HPDE6-E6E7 (cell line): Measurements from ENCODE around the gene DHRS4.
"Not testable (repeated sequence)": the region's sequence is repeated elsewhere in the genome, so short reads cannot be mapped to it uniquely, and the experiment has no call there.

Experiments
- DNase-seq: peaks from one replicate; pipeline ENCODE4 v3.0.0; 2011; ENCODE audit warnings: missing footprints; ENCODE audit errors: extremely low spot score

DHRS4 gene

DNA sequence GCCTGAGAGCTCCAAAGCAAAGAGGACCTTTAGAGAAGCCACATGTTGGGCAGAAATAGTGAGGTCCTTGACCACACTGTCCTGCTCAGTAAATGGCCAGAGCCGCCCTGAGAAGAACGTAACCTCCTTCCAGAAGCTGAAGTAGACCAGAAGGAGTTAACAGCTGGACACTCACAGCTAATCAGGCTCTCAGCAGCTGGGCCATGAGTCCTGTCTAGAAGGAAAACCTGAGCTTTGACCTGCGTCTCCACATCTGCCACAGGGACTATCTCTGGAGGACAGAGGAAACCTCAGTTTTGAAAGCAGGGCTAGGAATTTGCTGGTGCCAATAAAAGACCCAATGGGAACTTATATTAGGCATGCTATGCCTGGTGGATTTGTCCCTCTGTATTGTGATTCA lies 12.3 kb upstream of the DHRS4 start:
- no peak for DNase-seq

DNA sequence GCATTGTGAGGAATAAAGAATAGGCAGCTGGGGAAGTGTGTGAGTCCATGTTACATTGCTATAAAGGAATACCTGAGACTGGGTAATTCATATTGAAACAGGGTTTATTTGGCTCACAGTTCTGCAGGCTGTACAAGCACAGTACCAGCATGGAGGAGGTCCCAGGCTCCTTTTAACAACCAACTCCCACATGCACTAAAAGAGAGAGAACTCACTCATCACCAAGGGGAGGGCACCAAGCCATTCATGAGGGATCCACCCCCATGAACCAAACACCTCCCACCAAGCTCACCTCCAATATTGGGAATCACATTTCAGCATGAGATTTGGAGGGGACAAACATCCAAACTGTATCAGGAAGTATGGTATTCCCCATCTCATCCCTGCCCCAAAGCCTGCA lies 11.9 kb upstream of the DHRS4 start:
- no peak for DNase-seq

DNA sequence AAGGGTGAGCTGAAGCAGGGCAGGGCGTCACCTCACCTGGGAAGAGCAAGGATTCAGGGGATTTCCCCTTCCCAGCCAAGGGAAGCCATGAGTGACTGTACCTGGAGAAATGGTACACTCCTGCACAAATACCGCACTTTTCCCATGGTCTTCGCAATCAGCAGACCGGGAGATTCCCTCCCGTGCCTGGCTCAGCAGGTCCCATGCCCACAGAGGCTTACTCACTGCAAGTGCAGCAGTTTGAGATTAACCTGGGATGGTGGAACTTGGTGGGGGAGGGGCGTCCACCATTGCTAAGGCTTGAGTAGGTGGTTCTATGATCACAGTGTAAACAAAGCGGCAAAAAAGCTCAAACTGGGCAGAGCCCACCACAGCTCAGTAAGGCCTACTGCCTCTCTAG lies 11.0 kb upstream of the DHRS4 start:
- no peak for DNase-seq

DNA sequence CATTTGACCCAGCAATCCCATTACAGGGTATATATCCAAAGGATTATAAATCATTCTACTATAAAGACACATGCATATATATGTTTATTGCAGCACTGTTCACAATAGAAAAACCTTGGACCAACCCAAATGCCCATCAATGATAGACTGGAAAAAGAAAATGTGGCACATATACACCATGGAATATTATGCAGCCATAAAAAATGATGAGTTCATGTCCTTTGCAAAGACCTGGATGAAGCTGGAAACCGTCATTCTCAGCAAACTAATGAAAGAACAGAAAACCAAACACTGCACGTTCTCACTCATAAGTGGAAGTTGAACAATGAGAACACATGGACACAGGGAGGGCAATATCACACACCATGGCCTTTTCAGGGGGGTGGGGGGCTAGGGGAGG lies 4.5 kb upstream of the DHRS4 start:
- not testable (repeated sequence) for DNase-seq

DNA sequence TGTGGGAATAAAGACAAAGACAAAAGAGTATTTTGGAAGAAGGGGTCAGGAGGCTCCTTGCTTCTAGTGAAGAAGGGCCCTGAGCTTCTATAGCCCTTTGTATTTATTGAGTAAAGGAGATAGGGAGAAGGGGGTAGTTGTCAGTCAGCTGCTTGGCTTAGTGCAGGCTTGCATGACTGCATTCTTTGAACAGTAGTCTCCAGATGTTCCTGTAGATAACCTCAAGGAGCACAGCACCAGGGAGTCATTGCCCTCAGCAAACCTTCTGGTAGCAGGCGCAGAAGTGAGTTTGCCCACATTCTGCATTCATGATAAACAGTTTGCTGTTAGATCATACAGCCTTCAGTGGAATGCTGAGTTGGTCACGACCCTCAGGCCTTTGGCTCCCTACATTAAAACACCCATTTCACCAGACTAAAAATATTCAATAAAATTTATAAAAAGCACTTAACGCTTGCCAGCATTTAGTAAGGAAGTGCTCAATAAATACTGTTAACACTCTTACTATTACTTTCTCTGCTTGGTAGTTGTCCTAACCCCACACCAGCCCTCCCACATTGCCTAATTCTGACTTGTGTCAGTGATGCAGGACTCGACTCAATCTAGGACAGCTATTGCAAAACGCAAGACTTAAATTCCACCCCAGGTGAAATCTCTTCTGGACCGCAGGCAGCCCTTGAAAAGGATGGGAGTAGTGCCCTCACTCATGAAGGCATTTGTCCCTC lies 3.0 kb upstream of the DHRS4 start:
- DNase-seq = no peak

DNA sequence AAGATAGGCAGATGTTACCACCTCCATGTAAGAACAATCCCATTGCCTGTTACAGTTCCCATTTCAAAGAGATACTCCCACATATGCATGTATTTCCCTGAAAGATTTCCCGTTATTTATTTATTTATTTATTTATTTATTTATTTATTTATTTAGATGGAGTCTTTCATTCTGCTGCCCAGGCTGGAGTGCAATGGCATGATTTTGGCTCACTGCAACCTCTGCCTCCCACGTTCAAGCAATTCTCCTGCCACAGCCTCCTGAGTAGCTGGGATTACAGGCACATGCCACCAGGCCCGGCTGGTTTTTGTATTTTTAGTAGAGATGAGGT lies 2.5 kb upstream of the DHRS4 start:
- DNase-seq = not testable (repeated sequence)

DNA sequence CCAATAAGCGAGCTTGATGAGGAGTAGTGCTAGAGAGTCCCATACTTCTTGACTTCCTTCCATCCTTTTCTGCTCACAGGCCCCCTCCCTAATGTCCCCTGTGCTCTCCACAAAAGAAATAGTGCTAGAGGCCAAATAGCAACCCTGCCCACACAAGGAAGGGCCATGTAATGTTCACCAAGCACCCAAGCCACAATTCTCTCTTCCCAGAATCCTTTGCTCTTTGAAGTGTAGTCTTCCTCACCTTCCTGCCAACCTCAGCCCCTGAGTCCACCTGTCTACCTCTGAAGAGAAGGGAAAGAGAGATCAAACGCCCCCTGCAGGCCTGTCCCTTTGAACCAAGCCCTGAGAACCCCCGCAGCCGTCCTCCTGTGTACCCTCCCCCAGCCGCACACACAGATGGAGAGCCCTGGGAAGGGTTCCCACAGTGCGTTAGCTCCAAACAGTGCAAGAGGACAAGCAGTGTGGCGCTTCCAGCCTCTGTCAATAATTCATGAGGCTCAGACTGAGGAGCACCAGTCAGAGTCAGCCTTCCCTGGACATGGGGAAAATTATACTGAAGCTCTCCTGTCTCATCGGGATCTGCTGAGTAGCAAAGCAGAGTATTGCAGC lies 1.9 kb upstream of the DHRS4 start:
- no peak for DNase-seq

DNA sequence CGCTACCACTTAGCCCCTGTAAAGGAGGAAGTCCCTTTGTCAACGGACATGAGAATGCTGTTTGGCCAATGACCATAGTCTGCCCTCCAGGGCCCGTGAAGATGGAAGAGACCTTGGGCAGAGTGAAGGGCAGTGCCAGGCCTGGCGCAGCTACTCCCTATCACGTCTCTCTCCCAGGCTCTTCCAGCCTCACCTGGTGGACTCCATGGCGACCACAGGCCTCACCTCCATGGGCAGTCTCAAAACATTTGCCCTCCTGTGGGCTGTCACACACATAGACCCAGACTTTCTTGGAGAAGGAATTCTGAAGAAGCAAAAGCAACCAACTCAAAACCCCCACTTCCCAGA lies 480 bp upstream of the DHRS4 start:
- not testable (repeated sequence) for DNase-seq

DNA sequence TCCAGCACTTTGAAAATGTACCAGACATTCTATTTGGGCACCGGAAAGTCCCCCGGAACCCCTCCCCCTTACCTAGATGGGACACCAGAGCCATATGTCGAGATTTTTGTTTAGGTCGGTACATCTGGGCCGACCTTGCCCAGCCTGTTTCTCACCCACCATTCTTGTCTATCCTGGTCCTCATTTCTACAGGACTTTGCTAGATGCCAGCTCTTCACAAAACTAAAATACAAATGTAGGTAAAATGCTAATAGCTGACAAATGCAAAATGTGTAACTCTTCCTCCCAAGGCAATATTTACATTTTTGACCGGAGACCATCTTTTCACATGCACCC lies 677 bp downstream of the DHRS4 start:
- DNase-seq = not testable (repeated sequence)

DNA sequence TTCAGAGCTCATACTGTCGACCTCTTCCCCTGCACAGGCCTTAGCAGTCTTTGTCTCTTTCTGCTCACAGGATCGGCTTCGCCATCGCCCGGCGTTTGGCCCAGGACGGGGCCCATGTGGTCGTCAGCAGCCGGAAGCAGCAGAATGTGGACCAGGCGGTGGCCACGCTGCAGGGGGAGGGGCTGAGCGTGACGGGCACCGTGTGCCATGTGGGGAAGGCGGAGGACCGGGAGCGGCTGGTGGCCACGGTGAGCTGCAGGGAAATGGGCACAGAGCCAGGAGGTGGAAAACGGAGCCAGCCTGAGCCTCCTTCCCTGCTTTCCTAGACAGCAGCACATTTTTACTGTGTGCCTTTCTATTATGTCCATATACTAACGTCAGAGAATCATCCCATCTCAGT lies 1.4 kb downstream of the DHRS4 start:
- not testable (repeated sequence) for DNase-seq

DNA sequence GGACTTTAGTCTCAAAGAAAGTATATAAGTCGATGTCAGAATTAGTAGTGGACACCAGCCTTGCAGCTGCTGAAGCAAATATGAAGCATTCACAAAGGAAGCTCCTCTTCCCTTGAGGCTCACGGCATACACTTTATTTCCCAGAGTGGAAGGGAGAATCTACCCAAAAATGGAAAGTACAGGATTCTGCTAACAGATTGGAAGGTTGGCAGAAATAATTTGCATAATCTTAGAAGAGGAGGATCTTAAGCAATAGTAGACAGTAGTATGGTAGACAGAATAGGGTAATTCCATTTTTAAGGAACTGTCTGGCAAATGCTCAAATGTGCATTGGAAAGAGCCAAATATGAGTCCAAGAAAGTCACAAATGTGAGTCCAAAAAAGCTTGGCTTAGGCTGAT lies 2.2 kb downstream of the DHRS4 start:
- not testable (repeated sequence) for DNase-seq

DNA sequence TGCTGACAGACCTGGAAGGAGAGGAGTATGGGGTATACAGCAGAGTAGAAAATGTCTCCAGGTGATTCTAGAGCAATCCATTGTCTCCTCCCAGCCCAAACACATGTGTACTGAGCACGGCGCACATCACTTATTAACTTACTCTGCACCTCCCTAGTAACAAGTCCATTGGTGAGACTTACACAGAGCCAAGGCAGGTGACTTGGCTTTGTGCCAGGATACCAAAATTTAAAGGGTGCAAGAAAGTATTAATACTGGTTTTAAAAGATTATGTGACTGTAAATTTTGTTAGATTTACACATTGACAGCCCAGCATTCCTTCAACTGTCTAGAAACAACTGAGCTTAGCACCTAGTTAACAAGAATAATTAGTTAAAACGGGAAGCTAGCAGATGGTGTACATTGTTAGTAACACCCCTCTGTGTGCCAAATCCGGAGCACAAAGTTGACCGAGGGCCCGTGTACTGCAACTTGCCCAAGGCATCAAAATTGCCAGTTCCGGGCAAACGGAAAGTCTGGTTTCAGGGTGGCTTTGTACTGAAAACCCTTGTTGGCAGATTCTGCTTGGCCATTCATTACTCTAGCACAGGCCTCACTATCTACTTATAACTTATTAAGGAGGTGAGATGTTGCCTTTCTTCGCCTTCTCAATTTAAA lies 4.5 kb downstream of the DHRS4 start:
- not testable (repeated sequence) for DNase-seq

DNA sequence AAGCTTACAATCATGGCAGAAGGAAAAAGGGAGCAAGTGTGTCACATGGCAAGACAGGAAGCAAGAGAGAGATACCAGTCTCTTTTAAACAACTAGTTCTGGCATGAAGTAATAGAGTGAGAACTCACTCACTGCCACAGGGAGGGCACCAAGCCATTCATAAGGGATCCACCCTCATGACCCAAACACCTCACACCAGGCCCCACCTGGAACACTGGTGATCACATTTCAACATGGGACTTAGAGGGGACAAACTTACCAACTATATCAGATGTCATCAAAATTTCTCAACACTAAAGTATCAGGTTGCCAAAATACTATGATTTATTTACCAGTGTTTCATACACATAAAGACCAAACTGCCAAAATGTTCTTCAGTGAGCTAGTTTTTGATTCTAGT lies 7.3 kb downstream of the DHRS4 start:
- not testable (repeated sequence) for DNase-seq

DNA sequence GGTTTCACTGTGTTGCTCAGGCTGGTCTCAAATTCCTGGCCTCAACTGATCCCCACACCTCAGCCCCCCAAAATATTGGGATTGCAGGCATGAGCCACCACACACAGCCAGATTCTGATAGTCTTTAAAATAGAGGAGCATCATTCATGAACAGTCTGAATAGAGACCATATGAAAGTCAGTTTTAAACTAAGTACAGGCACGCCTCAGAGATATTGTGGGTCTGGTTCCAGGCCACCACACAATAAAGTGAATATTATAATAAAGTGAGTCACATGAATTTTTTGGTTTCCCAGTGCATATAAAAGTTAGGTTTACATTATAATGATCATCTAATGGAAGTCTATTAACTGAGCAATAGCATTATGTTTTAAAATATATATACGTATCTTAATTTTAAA lies 8.1 kb downstream of the DHRS4 start:
- DNase-seq = not testable (repeated sequence)

DNA sequence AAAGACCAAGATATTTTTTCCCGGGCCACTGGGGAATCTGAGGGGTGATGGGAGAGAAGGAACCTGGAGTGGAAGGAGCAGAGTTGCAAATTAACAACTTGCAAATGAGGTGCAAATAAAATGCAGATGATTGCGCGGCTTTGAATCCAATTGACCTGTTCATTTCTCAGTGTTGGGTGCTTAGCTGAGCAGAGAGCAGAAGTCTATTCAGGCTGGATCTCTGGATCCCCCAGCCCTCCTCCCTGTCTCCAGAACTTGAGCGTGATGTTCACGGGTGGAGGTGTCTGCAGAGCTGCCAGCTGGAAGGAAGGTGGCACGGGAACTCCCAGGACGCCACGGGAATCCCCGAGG lies 15.5 kb downstream of the DHRS4 start:
- DNase-seq = not testable (repeated sequence)

DNA sequence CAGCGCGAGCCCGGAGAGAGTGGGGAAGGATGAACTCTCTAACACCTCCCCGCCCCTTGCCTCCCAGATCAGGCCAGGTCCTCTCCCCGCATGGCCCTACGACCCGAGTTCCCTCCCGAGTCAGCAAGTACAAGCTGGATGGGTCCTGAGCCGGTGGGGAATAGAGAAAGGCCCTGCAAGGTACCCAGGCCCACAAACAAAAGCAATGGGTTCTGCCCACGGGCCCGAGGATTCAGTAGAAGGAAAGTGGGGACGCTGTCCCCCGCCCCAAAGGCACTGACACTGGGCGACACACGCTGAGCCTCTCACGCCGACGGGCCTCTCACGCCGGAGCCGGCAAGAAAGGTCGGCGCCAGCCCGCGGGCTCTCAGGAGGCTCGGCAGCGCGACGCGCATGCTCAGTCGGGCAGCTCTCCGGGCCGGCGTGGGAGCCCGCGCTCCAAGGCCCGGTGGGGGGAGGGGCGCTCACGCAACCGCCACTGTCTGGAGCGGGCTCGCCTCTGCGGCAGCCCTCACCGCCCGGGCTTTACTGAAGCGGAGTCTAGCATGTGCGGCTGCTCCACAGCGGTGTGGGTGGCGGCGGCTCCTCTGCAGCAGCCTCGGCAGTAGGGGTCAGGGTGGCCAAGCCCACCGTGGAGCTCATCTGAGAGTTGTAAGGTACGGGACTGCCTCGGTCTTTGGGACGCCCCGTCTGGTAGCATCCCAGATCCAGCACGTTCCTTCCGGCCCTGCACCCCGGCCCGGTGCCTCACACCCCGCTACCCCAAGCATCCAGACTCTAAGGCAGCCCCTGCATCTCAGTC lies 16.1 kb downstream of the DHRS4 start:
- DNase-seq = not testable (repeated sequence)

DNA sequence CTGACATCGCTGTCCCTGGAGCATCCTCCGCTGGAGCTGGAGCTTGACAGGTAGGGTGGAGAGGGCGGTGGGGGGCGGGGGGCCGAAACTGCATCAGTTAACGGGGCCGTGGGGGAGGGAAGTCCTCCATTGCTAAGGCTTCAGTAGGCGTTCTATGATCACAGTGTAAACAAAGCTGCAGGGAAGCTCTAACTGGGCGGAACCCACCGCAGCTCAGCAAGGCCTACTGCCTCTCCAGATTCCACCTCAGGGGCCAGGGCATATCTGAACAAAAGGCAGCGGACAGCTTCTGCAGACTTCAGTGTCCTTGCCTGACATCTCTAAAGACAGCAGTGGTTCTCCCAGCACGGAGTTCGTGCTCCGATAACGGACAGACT lies 16.7 kb downstream of the DHRS4 start:
- not testable (repeated sequence) for DNase-seq

DNA sequence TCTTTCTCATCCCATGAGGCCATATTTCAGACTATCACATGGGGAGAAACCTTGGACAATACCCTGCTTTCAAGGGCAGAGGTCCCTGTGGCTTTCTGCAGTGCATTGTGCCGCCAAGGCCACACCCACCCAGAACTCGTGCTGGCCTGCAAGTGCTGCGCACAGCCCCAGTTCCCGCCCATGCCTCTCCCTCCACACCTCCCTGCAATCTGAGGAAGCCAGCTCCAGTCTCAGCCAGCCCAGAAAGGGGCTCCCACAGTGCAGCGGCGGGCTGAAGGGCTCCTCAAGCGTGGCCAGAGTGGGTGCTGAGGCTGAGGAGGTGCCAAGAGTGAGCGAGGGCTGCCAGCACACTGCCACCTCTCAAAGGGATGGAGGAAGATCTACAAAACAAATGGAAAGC lies 19.6 kb downstream of the DHRS4 start:
- not testable (repeated sequence) for DNase-seq

DNA sequence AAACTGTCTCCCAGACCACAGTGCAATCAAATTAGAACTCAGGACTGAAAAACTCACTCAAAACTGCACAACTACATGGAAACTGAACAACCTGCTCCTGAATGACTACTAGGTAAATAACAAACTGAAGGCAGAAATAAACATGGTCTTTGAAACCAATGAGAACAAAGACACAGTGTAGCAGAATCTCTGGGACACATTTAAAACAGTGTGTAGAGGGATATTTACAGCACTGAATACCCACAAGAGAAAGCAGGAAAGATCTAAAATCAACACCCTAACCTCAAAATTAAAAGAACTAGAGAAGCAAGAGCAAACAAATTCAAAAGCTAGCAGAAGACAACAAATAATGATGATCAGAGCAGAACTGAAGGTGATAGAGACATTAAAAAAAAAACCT lies 20.5 kb downstream of the DHRS4 start:
- not testable (repeated sequence) for DNase-seq

DNA sequence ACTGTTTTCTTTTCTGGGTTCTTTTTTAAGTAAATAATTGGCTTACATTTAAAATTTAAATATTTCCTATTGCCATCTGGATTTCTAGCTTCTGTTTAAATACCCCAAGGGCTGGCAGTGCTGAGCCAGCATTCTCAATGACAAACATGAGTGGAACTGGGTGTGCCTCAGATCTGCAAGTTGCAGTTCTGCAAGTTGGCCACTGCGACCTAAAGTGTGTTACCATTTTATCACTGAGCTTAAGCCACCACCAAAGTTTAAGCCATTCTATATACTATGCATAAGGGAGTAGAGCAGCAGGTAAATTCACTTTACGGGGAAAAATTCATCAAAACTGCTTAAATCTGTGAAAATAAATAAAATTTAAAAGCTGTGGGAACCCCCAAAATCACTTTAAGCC lies 23.6 kb downstream of the DHRS4 start:
- DNase-seq = not testable (repeated sequence)

DNA sequence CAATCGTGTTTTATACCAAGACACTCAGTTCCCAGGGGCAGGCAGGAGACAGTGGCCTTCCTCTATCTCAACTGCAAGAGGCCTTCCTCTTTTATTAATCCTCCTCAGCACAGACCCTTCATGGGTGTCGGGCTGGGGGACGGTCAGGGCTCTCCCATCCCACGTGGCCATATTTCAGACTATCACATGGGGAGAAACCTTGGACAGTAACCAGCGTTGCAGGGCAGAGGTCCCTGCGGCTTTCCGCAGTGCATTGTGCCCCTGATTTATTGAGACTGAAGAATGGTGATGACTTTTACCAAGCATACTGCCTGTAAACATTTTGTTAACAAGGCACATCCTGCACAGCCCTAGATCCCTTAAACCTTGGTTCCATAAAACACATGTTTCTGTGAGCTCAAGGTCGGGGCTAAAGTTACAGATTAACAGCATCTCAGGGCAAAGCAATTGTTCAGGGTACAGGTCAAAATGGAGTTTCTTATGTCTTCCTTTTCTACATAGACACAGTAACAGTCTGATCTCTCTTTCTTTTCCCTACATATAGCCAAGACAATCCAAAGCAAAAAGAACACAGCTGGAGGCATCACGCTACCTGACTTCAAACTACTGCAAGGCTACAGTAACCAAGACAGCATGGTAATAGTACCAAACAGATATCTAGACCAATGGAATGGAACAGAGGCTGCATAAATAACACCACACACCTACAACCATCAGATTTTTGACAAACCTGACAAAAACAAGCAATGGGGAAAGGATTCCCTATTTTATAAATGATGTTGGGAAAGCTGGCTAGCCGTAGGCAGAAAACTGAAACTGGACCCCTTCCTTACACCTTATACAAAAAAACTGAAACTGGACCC lies 28.6 kb downstream of the DHRS4 start:
- DNase-seq = not testable (repeated sequence)
